OCI-LY7 (cell line): ENCODE results near the gene CALM1.

Experiments
- EZH2phosphoT487 ChIP-seq: fragments of 200-600 bp; sonication (generic); IDR thresholded peaks from 2 replicates; pipeline ENCODE4 v1.6.1; 2018; ENCODE audit warnings: low read depth, borderline replicate concordance, mild to moderate bottlenecking, mixed run types, antibody characterized with exemption, low read length, moderate library complexity, mixed read lengths
- TF ChIP-seq, protein P1 (sequence below): fragments of 200-600 bp; sonication (generic); conservative IDR thresholded peaks from 2 replicates; pipeline ENCODE4 v1.5.1; 2014; ENCODE audit warnings: mild to moderate bottlenecking, antibody characterized with exemption, low read length, moderate library complexity, mixed read lengths

DNA sequence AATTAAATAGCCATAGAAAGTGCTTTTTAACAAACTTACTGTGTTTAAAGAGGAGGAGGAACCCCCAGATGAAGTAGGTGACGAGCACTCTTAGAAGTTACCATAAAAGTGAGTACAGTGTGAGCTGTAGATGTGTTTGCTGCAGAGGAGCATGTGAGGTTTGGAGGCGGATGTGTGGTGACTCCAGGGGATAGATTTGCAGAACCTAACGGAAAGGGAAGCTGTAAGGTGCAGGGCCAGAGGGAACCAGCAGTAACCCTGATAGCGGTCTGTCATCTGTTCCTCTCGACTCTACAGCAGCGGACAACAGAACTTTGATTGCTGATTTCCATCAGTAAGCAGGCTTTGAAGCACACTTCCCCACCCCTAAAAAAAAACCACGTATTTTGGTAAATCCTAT, 5.2 kb downstream of the CALM1 start:
- TF ChIP-seq, protein P1, sequence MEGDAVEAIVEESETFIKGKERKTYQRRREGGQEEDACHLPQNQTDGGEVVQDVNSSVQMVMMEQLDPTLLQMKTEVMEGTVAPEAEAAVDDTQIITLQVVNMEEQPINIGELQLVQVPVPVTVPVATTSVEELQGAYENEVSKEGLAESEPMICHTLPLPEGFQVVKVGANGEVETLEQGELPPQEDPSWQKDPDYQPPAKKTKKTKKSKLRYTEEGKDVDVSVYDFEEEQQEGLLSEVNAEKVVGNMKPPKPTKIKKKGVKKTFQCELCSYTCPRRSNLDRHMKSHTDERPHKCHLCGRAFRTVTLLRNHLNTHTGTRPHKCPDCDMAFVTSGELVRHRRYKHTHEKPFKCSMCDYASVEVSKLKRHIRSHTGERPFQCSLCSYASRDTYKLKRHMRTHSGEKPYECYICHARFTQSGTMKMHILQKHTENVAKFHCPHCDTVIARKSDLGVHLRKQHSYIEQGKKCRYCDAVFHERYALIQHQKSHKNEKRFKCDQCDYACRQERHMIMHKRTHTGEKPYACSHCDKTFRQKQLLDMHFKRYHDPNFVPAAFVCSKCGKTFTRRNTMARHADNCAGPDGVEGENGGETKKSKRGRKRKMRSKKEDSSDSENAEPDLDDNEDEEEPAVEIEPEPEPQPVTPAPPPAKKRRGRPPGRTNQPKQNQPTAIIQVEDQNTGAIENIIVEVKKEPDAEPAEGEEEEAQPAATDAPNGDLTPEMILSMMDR, result no peak
- TF ChIP-seq EZH2phosphoT487, result no peak
